ENCODE measurements around the gene KDM8.

DNA sequence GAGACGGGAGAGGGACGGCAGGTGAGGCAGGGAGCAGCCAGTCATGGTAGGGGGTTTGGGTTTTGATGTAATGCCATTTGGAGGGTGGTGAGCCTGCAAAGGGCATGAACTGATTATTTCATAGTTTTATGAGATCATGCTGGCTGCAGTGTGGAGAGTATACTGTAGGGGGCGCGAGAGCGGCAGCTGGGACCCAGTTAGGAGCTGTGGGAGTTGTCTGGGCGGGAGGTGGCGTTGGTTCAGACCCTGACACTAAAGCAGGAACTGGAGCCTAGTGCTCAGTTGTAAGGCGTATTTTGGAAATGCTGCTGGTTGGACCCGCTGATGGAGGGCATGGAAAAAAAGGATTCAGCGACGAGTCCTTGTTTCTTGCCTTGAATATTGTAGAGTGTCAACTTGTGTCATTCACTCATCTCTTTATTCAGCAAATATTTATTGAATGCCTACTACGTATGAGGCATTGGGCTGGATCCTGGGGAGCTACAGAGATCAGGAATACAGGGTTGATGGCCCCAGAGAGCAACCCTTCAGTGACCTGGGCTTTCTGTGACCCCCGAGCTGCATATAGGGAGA lies 23.7 kb upstream of the KDM8 start:
- TF ChIP-seq EP300 (IDR thresholded peaks at IDR 0.05; ENCODE audit: borderline replicate concordance in 1 of 2, low read depth in 1 of 2, low read length in 1 of 2) = no peak
- TF ChIP-seq JUND (IDR thresholded peaks at IDR 0.05) = no peak
